ENCODE results near the gene LRRC56.

LRRC56 gene

GRCh38 chr11:536841-537621 is at the start of gene LRRC56:
TSS of gene LRRC56 (plus strand) at chr11:537527. CDS start at chr11:540685, 3,158 bp downstream.
- DNase-seq (ENCODE audit: low read depth in 2 of 2) = peak; percentile 88 to 89

- no peak for DNase-seq (ENCODE audit: low read depth in 2 of 2)
Measured at GRCh38 chr11:487571-488021, 49.7 kb upstream of the LRRC56 start.

- DNase-seq (ENCODE audit: low read depth in 2 of 2) = no peak
Measured at GRCh38 chr11:488062-488461, 49.3 kb upstream of the LRRC56 start.

- no peak for DNase-seq (ENCODE audit: low read depth in 2 of 2)
Measured at GRCh38 chr11:488579-488978, 48.7 kb upstream of the LRRC56 start.

GRCh38 chr11:488992-489391 is 48.3 kb upstream of the LRRC56 start:
- DNase-seq (ENCODE audit: low read depth in 2 of 2) = no peak

- DNase-seq (ENCODE audit: low read depth in 2 of 2) = no peak
Measured at GRCh38 chr11:489610-490185, 47.6 kb upstream of the LRRC56 start.

GRCh38 chr11:490186-490929 is 47.0 kb upstream of the LRRC56 start:
- DNase-seq (ENCODE audit: low read depth in 2 of 2) = no peak

GRCh38 chr11:490930-491260 is 46.4 kb upstream of the LRRC56 start:
- DNase-seq (ENCODE audit: low read depth in 2 of 2) = no peak

- no peak for DNase-seq (ENCODE audit: low read depth in 2 of 2)
Measured at GRCh38 chr11:491358-491757, 46.0 kb upstream of the LRRC56 start.

- no peak for DNase-seq (ENCODE audit: low read depth in 2 of 2)
Measured at GRCh38 chr11:492427-493226, 44.7 kb upstream of the LRRC56 start.

GRCh38 chr11:494761-495536 is 42.4 kb upstream of the LRRC56 start:
- DNase-seq (ENCODE audit: low read depth in 2 of 2) = no peak

GRCh38 chr11:495537-495931 is 41.8 kb upstream of the LRRC56 start:
- no peak for DNase-seq (ENCODE audit: low read depth in 2 of 2)

- DNase-seq (ENCODE audit: low read depth in 2 of 2) = no peak
Measured at GRCh38 chr11:496834-497564, 40.3 kb upstream of the LRRC56 start.

- no peak for DNase-seq (ENCODE audit: low read depth in 2 of 2)
Measured at GRCh38 chr11:497565-498296, 39.6 kb upstream of the LRRC56 start.

GRCh38 chr11:498297-499181 is 38.8 kb upstream of the LRRC56 start:
- DNase-seq (ENCODE audit: low read depth in 2 of 2) = no peak

- DNase-seq (ENCODE audit: low read depth in 2 of 2) = no peak
Measured at GRCh38 chr11:499201-500076, 37.9 kb upstream of the LRRC56 start.

GRCh38 chr11:501001-501682 is 36.2 kb upstream of the LRRC56 start:
- no peak for DNase-seq (ENCODE audit: low read depth in 2 of 2)
